Measurements from ENCODE around the gene PHLPP2.

Gene PHLPP2, protein sequence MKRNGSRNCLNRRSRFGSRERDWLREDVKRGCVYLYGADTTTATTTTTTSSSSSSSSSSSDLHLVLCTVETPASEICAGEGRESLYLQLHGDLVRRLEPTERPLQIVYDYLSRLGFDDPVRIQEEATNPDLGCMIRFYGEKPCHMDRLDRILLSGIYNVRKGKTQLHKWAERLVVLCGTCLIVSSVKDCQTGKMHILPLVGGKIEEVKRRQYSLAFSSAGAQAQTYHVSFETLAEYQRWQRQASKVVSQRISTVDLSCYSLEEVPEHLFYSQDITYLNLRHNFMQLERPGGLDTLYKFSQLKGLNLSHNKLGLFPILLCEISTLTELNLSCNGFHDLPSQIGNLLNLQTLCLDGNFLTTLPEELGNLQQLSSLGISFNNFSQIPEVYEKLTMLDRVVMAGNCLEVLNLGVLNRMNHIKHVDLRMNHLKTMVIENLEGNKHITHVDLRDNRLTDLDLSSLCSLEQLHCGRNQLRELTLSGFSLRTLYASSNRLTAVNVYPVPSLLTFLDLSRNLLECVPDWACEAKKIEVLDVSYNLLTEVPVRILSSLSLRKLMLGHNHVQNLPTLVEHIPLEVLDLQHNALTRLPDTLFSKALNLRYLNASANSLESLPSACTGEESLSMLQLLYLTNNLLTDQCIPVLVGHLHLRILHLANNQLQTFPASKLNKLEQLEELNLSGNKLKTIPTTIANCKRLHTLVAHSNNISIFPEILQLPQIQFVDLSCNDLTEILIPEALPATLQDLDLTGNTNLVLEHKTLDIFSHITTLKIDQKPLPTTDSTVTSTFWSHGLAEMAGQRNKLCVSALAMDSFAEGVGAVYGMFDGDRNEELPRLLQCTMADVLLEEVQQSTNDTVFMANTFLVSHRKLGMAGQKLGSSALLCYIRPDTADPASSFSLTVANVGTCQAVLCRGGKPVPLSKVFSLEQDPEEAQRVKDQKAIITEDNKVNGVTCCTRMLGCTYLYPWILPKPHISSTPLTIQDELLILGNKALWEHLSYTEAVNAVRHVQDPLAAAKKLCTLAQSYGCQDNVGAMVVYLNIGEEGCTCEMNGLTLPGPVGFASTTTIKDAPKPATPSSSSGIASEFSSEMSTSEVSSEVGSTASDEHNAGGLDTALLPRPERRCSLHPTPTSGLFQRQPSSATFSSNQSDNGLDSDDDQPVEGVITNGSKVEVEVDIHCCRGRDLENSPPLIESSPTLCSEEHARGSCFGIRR (N-terminal part only)

GRCh38 chr16:71724320-71724751 is at the start of gene PHLPP2:
TSS of gene PHLPP2 (minus strand) at chr16:71724701. CDS start at chr16:71714795, 9,906 bp downstream.
- no peak for DNase-seq

GRCh38 chr16:71771571-71771970 is 47.1 kb upstream of the PHLPP2 start:
- DNase-seq: no peak

GRCh38 chr16:71769222-71769621 is 44.7 kb upstream of the PHLPP2 start:
- DNase-seq: no peak

- DNase-seq: no peak
Measured at GRCh38 chr16:71767060-71767900, 42.8 kb upstream of the PHLPP2 start.

GRCh38 chr16:71762186-71762585 is 37.7 kb upstream of the PHLPP2 start:
- no peak for DNase-seq

GRCh38 chr16:71761097-71761496 is 36.6 kb upstream of the PHLPP2 start:
- no peak for DNase-seq

DNA sequence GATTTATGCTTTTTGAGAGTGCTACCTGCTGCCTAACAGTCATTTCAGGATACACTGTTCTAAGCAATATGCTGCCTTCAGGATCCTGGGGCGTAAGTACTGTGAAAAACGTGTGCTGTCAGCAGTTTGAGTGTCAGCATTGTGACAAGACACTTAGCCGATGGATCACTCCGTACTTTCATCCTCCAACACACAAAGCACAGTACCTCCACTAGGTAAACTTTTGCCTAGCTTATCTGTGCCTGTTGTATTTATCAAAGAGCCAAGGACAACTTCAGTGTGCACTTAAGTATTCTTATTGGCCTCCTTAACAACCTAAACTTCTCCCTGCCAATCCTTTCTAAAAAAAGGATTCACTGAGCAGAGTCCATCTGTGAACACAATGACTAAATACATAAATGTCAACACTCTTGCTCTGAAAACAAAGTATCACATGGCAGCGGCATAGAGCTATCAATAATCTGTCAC is 33.8 kb upstream of the PHLPP2 start:
- no peak for DNase-seq

DNA sequence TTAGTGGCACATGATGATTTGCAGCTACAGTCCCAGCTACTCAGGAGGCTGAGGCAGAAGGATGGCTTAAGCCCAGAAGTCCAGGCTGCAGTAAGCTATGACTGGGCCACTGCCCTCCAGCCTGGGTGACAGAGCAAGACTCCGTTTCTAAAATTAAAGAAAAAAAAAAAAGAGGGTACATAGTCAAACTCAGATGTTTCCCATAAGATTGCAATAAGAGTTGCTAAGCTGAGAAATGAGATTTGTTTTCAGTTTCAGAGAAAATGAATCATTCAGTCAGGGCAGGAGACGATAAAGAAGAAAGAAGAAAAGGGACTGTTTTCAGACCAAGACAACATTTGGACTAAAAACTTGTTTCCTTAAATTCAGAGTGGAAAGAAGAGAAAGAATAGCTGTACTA is 30.2 kb upstream of the PHLPP2 start:
- no peak for DNase-seq

- no peak for DNase-seq
Measured at GRCh38 chr16:71754108-71754507, 29.6 kb upstream of the PHLPP2 start.

- no peak for DNase-seq
Measured at GRCh38 chr16:71748226-71748625, 23.7 kb upstream of the PHLPP2 start.

GRCh38 chr16:71746442-71747046 is 22.0 kb upstream of the PHLPP2 start:
- no peak for DNase-seq

DNA sequence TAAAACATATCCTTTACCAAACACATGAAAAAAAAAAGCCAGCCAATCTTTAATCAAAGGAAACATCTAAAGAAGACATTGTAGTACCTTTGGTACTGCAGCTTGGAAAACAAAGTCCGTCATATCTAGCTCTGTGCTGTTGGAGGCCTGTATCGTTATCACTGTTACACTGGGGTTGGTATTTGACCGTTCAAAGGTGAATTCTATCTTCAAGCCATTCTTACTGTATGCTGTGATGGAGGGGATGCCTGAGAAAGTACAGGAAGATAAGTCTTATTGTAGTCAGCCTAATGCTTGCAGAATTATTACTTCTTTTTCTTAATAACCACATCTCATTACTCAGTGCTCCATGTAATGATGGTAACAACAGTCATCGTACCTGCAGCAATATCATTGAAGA is 14.4 kb upstream of the PHLPP2 start:
- DNase-seq: no peak

GRCh38 chr16:71737501-71737900 is 13.0 kb upstream of the PHLPP2 start:
- no peak for DNase-seq

DNA sequence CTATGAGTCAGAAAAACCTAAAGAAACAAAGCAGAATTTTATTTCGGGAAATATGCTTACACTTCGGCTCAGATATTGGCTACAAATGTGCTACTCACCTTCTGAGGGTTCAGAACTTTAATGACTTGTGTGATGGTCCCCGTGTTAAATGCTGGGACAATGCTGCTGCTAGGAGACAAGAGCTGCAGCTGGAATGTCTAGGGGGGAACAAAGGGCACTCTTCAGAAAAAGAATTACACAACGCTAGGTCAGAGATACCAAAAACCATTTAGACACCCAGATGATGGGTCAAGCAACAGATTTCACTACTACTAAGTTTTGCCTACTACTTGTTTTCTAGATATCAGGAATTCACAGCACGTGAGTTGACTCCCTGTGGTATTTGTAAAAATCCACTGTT is 10.0 kb upstream of the PHLPP2 start:
- no peak for DNase-seq

DNA sequence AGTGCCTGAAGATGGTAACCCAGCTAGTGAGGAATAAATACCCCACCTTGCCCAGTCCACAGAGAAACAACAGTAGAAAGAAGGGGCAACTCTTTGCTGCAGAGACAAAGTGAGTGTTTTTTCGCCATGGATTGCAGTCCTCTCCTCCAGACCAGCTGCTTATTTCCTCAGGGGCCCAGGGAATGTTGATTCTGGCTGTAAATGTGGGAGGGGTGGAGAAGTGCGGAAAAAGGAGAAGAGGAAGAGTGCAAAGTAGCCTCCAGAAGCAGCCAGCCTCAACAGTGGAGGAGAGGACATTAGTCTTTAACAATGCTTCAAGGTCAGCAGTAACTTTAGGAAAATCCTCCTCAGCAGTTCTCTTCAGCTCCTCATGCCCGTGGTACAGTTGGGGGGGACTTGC is 8.1 kb upstream of the PHLPP2 start:
- DNase-seq: no peak

DNA sequence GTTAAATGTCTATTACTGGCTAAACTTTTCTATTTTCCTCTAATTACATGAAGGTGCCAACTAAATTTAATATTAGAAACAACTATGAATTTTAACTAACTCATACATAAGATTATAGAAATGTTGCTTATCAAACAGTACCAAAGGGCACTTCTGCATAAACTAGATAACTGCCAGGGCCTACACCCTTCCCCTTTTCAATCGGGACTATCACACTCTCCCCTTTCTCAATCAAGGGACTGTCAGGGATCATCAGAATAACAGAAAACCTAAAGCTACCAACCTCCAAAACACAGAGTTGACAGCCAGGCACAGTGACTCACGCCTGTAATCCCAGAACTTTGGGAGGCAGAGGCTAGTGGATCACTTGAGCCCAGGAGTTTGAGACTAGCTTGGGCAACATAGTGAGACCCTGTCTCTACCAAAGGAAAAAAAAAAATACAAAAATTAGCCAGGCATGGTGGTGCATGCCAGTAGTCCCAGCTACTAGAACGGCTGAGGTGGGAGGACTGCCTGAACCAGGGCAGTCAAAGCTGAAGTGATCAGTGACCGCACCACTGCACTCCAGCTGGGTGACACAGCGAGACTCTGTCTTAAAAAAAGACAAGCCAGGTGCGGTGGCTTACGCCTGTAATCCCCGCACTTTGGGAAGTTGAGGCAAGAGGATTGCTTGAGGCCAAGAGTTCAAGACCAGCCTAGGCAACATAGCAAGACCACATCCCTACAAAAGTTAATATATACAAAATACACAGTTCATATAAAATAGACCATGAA is 3.2 kb upstream of the PHLPP2 start:
- no peak for DNase-seq

DNA sequence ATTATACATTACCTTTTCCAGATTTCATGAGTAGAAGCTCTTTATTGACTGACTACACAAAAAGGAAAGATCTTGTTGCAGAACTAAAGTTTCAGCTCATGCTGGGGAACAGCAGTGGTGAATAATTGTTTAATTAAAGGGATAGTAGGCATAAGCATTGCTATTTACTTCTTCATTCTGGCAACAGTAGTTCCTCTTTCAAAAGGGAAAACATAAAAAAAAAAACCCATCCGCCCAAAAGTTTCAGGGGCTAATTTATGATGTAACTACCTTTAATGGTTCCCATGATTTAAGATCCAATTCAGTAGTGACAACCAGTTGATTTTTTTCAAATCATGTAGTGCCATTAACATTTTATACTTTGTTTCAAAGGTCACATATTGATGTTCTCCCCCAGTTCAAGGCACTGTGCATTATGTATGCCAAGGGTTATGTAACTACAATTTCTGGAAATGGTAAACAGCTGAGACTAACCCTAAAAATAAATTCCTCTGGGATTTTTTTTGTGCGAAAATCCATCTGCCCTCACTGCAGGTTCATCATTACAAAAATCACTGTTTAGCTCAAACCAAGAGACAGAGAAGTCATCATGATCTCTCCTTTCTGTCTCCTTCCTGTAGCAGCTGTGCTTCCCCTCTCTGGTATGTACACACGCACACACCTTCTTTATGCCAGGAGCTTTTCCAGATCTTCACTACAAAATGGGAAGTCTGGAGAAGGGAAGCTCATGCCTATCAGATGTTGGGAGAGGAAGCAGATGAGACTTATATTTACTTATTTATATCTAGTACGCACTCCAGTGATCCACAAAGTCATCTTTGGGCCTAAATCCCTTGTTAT is 2.2 kb upstream of the PHLPP2 start:
- no peak for DNase-seq

GRCh38 chr16:71723537-71724319 is 773 bp downstream of the PHLPP2 start:
- no peak for DNase-seq
